SU-DHL-6 (cell line): Measurements from ENCODE around the gene ZNF224.

Experiments used
- H2AFZ ChIP-seq: fragments of 200-600 bp; sonication (generic); 2 replicates; pipeline ENCODE4 v1.6.1; 2014; ENCODE audit warnings: low read depth, mild to moderate bottlenecking, moderate library complexity, mixed read lengths, antibody characterized with exemption, low read length; ENCODE audit not compliant: severe bottlenecking
- H3F3A ChIP-seq: fragments of 200-600 bp; shearing (Covaris generic); 2 replicates; pipeline ENCODE4 v1.6.0; 2016; ENCODE audit warnings: antibody characterized with exemption, mild to moderate bottlenecking; ENCODE audit not compliant: insufficient read depth
- H3K27ac ChIP-seq: fragments of 200-600 bp; sonication (generic); 2 replicates; pipeline ENCODE4 v1.5.1; 2016; ENCODE audit warnings: low read depth, mild to moderate bottlenecking, low read length, moderate library complexity, mixed read lengths
- H3K27me3 ChIP-seq: fragments of 200-600 bp; sonication (generic), shearing (Covaris generic); 2 replicates; pipeline ENCODE4 v1.6.0; 2014; ENCODE audit warnings: mild to moderate bottlenecking, low read length
- H3K36me3 ChIP-seq: fragments of 200-600 bp; sonication (generic); 2 replicates; pipeline ENCODE4 v1.6.1; 2014; ENCODE audit warnings: mild to moderate bottlenecking, low read length, mixed read lengths
- H3K4me2 ChIP-seq: fragments of 300-600, 200-600 bp; shearing (Covaris generic), sonication (generic); 2 replicates; pipeline ENCODE4 v1.6.0; 2014; ENCODE audit warnings: low read length, low read depth, mild to moderate bottlenecking; ENCODE audit not compliant: poor library complexity, severe bottlenecking
- H3K4me3 ChIP-seq: fragments of 200-600 bp; sonication (generic); 2 replicates; pipeline ENCODE4 v1.5.1; 2014; ENCODE audit warnings: antibody characterized with exemption, low read length, mild to moderate bottlenecking, mixed read lengths; ENCODE audit not compliant: insufficient read depth, poor library complexity, severe bottlenecking
- H3K79me2 ChIP-seq: fragments of 200-600 bp; sonication (generic); 2 replicates; pipeline ENCODE4 v1.6.1; 2014; ENCODE audit warnings: mild to moderate bottlenecking, low read length, moderate library complexity; ENCODE audit not compliant: insufficient read depth
- H3K9ac ChIP-seq: fragments of 200-600 bp; sonication (generic); 2 replicates; pipeline ENCODE4 v1.7.0; 2014; ENCODE audit warnings: mild to moderate bottlenecking, low read length
- H3K9me2 ChIP-seq: fragments of 200-600 bp; sonication (generic); replicated peaks from 2 replicates; pipeline ENCODE4 v1.6.1; 2014; ENCODE audit warnings: low read length; ENCODE audit not compliant: insufficient read depth
- H3K9me3 ChIP-seq: fragments of 200-600 bp; sonication (generic); 2 replicates; pipeline ENCODE4 v1.6.1; 2014; ENCODE audit warnings: low read length, mixed read lengths; ENCODE audit not compliant: insufficient read depth
- H4K20me1 ChIP-seq: fragments of 200-600 bp; sonication (generic); 2 replicates; pipeline ENCODE4 v1.6.1; 2014; ENCODE audit warnings: low read depth, mild to moderate bottlenecking, antibody characterized with exemption, low read length, moderate library complexity, mixed read lengths
- EZH2phosphoT487 ChIP-seq: fragments of 200-600 bp; sonication (generic), shearing (Covaris generic); conservative IDR thresholded peaks from 2 replicates; pipeline ENCODE4 v1.6.1; 2018; ENCODE audit warnings: mild to moderate bottlenecking, antibody characterized with exemption, low read length, moderate library complexity, mixed read lengths
- TF ChIP-seq, protein P1 (sequence below): fragments of 200-600 bp; sonication (generic); IDR thresholded peaks from one replicate; pipeline ENCODE4 v1.5.1; 2017; ENCODE audit warnings: antibody characterized with exemption, mild to moderate bottlenecking, low read length, moderate library complexity; ENCODE audit not compliant: insufficient read depth, poor library complexity, severe bottlenecking

Gene ZNF224

DNA sequence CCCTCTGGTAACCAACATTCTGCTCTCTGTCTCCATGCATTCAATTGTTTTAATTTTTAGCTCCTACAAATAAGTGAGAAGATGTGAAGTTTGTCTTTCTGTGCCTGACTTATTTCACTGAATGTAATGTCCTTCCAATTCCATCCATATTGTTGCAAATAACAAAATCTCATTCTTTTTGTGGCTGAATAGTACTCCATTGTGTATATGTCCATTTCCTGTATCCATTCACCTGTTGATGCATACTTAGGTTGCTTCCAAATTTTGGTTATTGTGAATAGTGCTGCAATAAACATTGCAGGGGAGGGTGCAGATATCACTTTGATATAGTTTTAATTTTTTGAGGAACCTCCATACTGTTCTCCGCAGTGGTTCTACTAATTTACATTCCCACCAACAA, 24.7 kb upstream of the ZNF224 start:
- Histone ChIP-seq H3K27ac (no peak overlapping the region), H4K20me1 (no peaks in the 10 kb centered on the region), H3K4me3 (no peak overlapping the region), H3K79me2 (no peaks in the 10 kb centered on the region), H3K9me2 (no peaks in the 10 kb centered on the region), H2AFZ (no peak overlapping the region), H3K4me2 (no peak overlapping the region), H3K36me3 (no peaks in the 10 kb centered on the region), H3K9ac (no peak overlapping the region), H3F3A (no peaks in the 10 kb centered on the region), H3K9me3 (peaks cover 20% of the 10 kb centered on the region; the same call in 1 of the 2 replicates), H3K27me3 (no peaks in the 10 kb centered on the region)
- no peak for TF ChIP-seq EZH2phosphoT487
- TF ChIP-seq, protein P1, sequence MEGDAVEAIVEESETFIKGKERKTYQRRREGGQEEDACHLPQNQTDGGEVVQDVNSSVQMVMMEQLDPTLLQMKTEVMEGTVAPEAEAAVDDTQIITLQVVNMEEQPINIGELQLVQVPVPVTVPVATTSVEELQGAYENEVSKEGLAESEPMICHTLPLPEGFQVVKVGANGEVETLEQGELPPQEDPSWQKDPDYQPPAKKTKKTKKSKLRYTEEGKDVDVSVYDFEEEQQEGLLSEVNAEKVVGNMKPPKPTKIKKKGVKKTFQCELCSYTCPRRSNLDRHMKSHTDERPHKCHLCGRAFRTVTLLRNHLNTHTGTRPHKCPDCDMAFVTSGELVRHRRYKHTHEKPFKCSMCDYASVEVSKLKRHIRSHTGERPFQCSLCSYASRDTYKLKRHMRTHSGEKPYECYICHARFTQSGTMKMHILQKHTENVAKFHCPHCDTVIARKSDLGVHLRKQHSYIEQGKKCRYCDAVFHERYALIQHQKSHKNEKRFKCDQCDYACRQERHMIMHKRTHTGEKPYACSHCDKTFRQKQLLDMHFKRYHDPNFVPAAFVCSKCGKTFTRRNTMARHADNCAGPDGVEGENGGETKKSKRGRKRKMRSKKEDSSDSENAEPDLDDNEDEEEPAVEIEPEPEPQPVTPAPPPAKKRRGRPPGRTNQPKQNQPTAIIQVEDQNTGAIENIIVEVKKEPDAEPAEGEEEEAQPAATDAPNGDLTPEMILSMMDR: no peak

DNA sequence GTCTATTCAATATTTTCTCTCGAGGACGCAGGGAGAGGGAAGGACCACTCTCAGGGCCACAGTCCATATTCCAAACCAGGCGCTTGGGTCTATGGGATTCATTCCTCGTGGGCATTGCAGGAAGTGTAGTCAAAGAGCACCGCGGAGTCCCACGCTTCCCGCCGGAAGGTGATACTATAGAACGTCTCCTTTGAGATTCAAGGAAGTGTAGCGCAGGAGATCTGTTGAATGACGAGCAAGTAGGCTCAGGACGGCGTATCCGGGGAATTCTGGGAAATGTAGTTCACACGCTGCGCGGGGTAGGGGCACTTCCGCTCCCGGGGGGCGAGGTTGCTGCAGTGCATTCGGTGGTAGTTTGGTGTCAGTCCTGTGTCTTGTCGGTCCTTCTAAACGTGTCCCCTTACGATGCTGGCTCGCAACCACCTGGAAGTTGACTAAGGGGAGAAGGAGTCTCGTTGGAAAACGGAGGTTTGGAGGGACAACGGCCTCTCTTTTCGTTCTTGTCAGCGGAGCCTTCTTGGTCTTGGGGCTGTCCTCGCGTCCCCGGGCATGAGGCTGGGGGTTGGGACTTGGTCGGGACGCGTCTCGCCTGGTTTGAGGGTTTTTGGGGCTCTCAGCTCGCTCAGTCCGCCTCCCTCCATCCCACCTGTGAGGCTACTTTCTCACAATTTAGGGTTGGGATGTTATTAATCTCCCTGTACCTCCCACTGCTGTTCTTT, 22.2 kb upstream of the ZNF224 start, which contains the start of gene ZNF284:
ZNF284 (plus strand) TSS at position 336 of the 719 bp plus-strand sequence. CDS start 4,231 bp downstream, outside the sequence.
- Histone ChIP-seq H2AFZ (peak within 1 kb of the TSS; percentile 94), H3K9me2 (no peaks in the 10 kb centered on the region), H3K9me3 (0 out of 2 replicates have a peak, but pooled peaks cover 6% of the 10 kb centered on the region), H3K9ac (peak within 1 kb of the TSS; percentile 50), H3K4me2 (peak within 1 kb of the TSS; percentile 62), H3K27ac (no peak within 1 kb of the TSS), H3K27me3 (no peaks in the 10 kb centered on the region), H3K4me3 (peak within 1 kb of the TSS; percentile 55), H3F3A (no peaks in the 10 kb centered on the region), H4K20me1 (no peaks in the 10 kb centered on the region), H3K36me3 (no peaks in the 10 kb centered on the region), H3K79me2 (no peaks in the 10 kb centered on the region)
- TF ChIP-seq EZH2phosphoT487: no peak
- TF ChIP-seq, protein P1: no peak

DNA sequence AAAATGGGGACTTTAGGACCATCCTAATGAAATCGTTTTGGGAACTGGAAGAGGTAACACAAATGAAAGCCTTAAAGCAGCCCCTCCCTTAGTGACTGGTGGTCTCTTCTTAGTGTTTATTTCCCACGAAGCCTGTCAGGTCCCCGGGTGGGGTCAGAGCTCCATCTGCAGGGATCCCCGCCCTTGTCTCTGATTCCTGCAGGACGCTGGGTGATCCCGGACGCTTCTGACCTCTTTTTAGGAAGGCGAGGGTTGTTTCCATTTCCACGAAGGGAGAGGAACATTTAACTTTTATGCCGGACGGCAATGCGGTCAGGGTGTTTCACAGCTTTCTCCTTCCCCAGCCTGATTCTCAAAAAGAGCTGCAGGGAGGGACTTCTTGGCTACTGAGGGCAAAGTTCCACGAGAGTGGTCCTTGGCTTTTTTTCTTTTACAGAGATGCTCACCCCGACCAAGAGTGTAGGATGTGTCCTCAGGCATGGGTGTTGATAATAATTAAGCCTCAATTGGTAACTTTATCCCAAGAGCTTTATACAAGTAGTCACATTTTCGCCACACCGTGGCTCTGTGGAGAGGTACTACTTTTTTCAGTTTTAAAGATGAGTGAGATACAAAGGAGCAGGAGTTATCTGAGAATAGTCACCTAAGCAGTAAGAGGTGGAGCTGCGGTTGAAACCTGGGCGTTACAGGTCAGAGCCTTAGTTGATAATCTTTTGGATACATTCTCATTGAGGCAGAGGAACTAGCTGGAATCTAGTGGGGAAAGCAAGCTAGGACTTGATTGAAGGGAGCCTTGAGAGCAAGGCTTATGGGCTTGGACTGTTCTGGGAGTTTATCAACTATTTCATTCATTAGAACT, 21.4 kb upstream of the ZNF224 start:
- Histone ChIP-seq H3K9me3 (0 out of 2 replicates have a peak, but pooled peaks cover under 1% of the 10 kb centered on the region), H4K20me1 (no peaks in the 10 kb centered on the region), H3K4me2 (peak overlapping the region; percentile 62), H2AFZ (peak overlapping the region; percentile 94), H3K36me3 (no peaks in the 10 kb centered on the region), H3K27ac (no peak overlapping the region), H3K9me2 (no peaks in the 10 kb centered on the region), H3K79me2 (no peaks in the 10 kb centered on the region), H3K27me3 (no peaks in the 10 kb centered on the region), H3K9ac (peak overlapping the region; percentile 50), H3F3A (no peaks in the 10 kb centered on the region), H3K4me3 (peak overlapping the region; percentile 55)
- TF ChIP-seq, protein P1: no peak
- no peak for TF ChIP-seq EZH2phosphoT487
